Fibroblast of the aortic adventitia (primary cell): Measurements from ENCODE around the gene CERK. TPM values are rescaled to one million over a fixed set of nuclear protein-coding genes. Genes with fewer than 3 reads are reported as not detected.

ENCODE experiments used
- DNase-seq: peaks from one replicate; pipeline ENCODE4 v3.0.0-alpha.2; 2010; ENCODE audit warnings: low read depth
- H3K4me3 ChIP-seq: 2 replicates; pipeline ENCODE4 v1.5.1; 2011; ENCODE audit warnings: low read depth, mild to moderate bottlenecking, control low read depth, low read length, moderate library complexity
- CTCF ChIP-seq: IDR thresholded peaks from 2 replicates; pipeline ENCODE4 v1.5.1; 2011; ENCODE audit warnings: mild to moderate bottlenecking, low read length, control low read depth, inconsistent platforms; ENCODE audit not compliant: insufficient read depth
- total RNA-seq: library from RNA; depleted of rRNA; stranded (reverse); fragments of >200 nt; gene quantifications from 2 replicates; pipeline ENCODE4 v1.2.3, GENCODE V29; 2012; ENCODE audit warnings: low replicate concordance

CERK gene
- total RNA-seq, 1 donor = 39.4 TPM

GRCh38 chr22:46744581-46744980, 6.5 kb upstream of the CERK start:
- H3K4me3 ChIP-seq = no peak overlapping the region
- no peak for DNase-seq
- TF ChIP-seq CTCF = no peak

- no peak overlapping the region for H3K4me3 ChIP-seq
- no peak for DNase-seq
- TF ChIP-seq CTCF = no peak
Observed at GRCh38 chr22:46742576-46743221, 4.6 kb upstream of the CERK start.

- no peak for DNase-seq
- TF ChIP-seq CTCF = no peak
- H3K4me3 ChIP-seq = no peak overlapping the region
Observed at GRCh38 chr22:46741974-46742519, 4.0 kb upstream of the CERK start.

- no peak for TF ChIP-seq CTCF
- H3K4me3 ChIP-seq = no peak overlapping the region
- DNase-seq = no peak
Observed at GRCh38 chr22:46740910-46741780, 3.1 kb upstream of the CERK start.

GRCh38 chr22:46739094-46739870, 1.2 kb upstream of the CERK start:
- peak overlapping the region; percentile 77 for H3K4me3 ChIP-seq
- DNase-seq = peak; percentile 63
- TF ChIP-seq CTCF = peak; percentile 30

GRCh38 chr22:46738647-46739093, 618 bp upstream of the CERK start:
- DNase-seq = peak; percentile 45
- no peak for TF ChIP-seq CTCF
- H3K4me3 ChIP-seq = peak overlapping the region; percentile 77
